SK-N-SH treated with all-trans-retinoic acid at 6 μM for 48 hours (cell line): Measurements from ENCODE around the gene RIMBP2.

Experiments used
- CREB5 ChIP-seq: fragments of 250-450 bp; sonication (Bioruptor Pico); IDR thresholded peaks from 2 replicates; pipeline ENCODE4 v1.5.1; 2020; ENCODE audit warnings: low read depth, mild to moderate bottlenecking, moderate library complexity
- CSDC2 ChIP-seq: fragments of 250-450 bp; sonication (Bioruptor Pico); IDR thresholded peaks from 2 replicates; pipeline ENCODE4 v1.5.0; 2020; ENCODE audit warnings: mild to moderate bottlenecking, moderate library complexity
- ESRRG ChIP-seq: fragments of 250-450 bp; sonication (Bioruptor Pico); IDR thresholded peaks from 2 replicates; pipeline ENCODE4 v1.6.1; 2021; ENCODE audit warnings: mild to moderate bottlenecking
- ISL1 ChIP-seq: fragments of 250-450 bp; sonication (Bioruptor Pico); IDR thresholded peaks from 2 replicates; pipeline ENCODE4 v2.1.2; 2022; ENCODE audit warnings: mild to moderate bottlenecking, moderate library complexity
- OSR1 ChIP-seq: fragments of 250-450 bp; sonication (Bioruptor Pico); IDR thresholded peaks from 2 replicates; pipeline ENCODE4 v1.8.0; 2022; ENCODE audit warnings: moderate library complexity, mild to moderate bottlenecking, inconsistent platforms
- PATZ1 ChIP-seq: fragments of 250-450 bp; sonication (Bioruptor Pico); IDR thresholded peaks from 2 replicates; pipeline ENCODE4 v1.8.0; 2020; ENCODE audit warnings: mild to moderate bottlenecking, moderate library complexity, borderline replicate concordance
- PPARA ChIP-seq: fragments of 250-450 bp; sonication (Bioruptor Pico); IDR thresholded peaks from 2 replicates; pipeline ENCODE4 v1.5.0; 2020; ENCODE audit warnings: mild to moderate bottlenecking, borderline replicate concordance
- RARB ChIP-seq: fragments of 250-450 bp; sonication (Bioruptor Pico); IDR thresholded peaks from 2 replicates; pipeline ENCODE4 v1.8.0; 2021; ENCODE audit warnings: mild to moderate bottlenecking, moderate library complexity
- TSHZ2 ChIP-seq: fragments of 250-450 bp; sonication (Bioruptor Pico); IDR thresholded peaks from 2 replicates; pipeline ENCODE4 v1.5.0; 2020; ENCODE audit warnings: mild to moderate bottlenecking, moderate library complexity
- ZFP3 ChIP-seq: fragments of 250-450 bp; sonication (Bioruptor Pico); IDR thresholded peaks from 2 replicates; pipeline ENCODE4 v1.5.0; 2020; ENCODE audit warnings: mild to moderate bottlenecking, moderate library complexity
- ZFP30 ChIP-seq: fragments of 450-650 bp; formaldehyde crosslinking; IDR thresholded peaks from 2 replicates; pipeline ENCODE4 v1.5.0; 2022; ENCODE audit warnings: mild to moderate bottlenecking, moderate library complexity
- ZNF565 ChIP-seq: fragments of 450-650 bp; formaldehyde crosslinking; conservative IDR thresholded peaks from 2 replicates; pipeline ENCODE4 v1.5.0; 2020; ENCODE audit warnings: low read depth, mild to moderate bottlenecking, moderate library complexity

- no peak for TF ChIP-seq ZFP3 (CRISPR knock-in tag)
- no peak for TF ChIP-seq ZFP30 (CRISPR knock-in tag)
- TF ChIP-seq OSR1: no peak
- no peak for TF ChIP-seq PPARA
- no peak for TF ChIP-seq RARB (CRISPR knock-in tag)
- no peak for TF ChIP-seq ESRRG (CRISPR knock-in tag)
- TF ChIP-seq TSHZ2 (CRISPR knock-in tag): no peak
- no peak for TF ChIP-seq ISL1 (CRISPR knock-in tag)
- TF ChIP-seq ZNF565 (CRISPR knock-in tag): no peak
- no peak for TF ChIP-seq CSDC2 (CRISPR knock-in tag)
- TF ChIP-seq CREB5 (CRISPR knock-in tag): no peak
- no peak for TF ChIP-seq PATZ1 (CRISPR knock-in tag)
Observed at GRCh38 chr12:130547480-130548155, 168.5 kb downstream of the RIMBP2 start.
